Activated CD4-positive, alpha-beta T cell treated with anti-CD3 and anti-CD28 coated beads, Interleukin-2, Interleukin-4, amounts not matched to agents 100 ng/mL and 50 ng/mL, durations not matched to agents 16 hours and 8 hours (primary cell): ENCODE data around the gene UBE2D3.
"Not testable (repeated sequence)": the region's sequence is repeated elsewhere in the genome, so short reads cannot be mapped to it uniquely, and the experiment has no call there.

Source experiments
- DNase-seq: peaks from one replicate; pipeline ENCODE4 v3.0.0-alpha.2; 2020; ENCODE audit warnings: low spot score

Gene UBE2D3

DNA sequence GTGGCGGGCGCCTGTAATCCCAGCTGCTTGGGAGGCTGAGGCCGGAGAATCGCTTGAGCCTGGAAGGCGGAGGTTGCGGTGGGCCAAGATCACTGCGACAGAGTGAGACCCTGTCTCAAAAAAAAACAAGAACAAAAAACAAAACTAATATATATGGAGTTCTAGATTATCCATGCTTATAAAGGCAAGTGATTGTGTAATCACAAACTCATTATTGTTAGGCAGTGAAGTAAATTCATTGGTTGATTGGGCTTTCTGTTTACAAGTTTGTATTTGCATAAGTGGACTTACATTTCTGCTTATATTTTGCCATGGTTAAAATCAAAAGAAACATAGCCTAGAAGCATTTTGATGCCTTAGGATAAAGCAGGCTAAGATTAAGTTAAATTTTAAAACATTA is 2.5 kb upstream of the UBE2D3 start:
- DNase-seq: no peak

DNA sequence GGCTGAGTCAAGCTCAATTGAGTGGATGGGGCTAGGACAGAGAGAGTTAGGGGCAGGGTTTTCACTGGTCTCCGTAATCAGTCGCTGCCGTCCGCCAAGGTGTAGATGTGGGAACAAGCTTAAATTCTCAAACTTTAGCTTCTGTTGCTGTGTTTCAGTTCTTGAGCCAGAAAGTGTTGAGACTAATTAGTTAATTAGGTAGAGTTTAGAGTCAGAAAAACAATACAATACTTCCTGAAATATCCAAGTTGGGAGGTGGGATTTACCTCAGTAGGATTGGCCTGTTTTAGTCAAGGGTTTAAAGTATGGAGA is 1.1 kb upstream of the UBE2D3 start:
- DNase-seq: no peak

DNA sequence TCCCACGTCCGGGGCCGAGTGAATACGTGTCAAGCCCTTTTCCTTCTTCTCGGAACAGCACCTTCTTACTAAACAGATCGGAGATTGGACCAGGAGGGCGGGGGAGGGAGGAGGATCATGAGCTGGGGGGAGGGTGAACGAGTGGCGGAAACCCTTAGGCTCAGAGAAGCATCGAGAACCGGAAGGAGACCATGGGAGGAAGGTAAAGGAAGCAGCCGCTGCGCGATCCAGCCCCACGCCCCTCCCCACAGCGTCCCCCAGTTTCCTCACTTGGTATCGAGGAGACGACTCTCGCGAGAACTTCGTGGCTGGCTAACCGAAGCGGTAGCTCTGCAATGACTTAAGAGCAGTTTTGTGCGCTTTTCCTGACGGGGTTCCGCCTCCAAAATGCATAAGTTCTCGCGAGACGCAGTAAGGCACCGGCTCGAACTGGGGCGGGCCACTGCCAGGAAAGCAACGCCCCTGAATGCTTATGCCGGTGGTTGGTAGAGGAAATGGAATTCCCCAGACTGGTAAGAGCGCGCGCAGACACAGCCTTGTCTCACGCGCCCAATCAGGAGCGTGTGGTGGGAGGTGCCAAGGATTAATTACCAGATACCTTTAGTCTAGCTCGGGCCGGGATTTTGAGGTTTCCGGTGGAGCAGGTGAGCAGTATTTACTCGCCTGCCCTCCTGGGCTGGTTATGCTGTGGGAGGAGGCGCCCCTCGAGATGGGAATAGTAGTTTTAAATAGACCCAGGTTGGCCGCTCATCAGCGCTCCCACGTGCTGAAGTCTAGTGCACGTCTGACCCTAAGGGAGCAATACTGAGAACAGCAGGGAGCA is 534 bp upstream of the UBE2D3 start:
- DNase-seq: peak; percentile 99

DNA sequence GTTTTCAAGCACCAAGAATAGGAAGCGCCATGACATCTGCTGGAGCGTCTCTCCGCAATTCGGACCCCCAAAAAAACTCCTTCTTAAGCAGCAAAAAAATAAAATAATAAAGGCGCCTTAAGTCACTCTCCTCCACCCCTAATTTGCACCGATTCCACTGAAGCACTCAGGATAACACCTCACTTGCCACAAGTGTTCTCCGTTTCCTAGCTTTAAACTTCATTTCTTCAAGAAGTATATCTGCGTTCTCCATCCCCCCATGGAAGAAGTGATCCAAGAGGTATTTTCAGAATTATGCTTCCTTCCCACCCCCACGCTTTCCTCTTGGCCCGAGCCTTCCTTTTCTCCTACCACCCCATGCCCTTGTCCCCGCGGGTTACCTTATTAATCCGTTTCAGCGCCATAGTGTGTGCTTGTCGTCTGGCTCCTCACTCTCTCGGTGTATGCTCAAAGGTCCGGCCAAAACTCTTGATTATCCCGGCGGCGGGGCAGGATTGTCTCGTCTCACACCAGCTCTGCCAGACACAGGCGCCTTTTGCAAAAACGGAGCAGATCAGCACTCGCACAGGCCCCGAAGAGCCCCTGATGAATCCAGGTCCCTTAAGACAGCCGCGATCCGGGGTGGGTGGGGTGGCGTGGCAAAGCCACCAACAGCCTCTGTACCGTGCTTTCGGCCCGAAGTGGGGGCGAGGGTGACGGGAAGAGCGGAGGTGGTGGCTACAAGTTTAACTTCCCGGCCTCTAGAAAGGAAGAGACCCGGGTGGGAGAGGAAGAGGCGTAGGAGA is 1.1 kb downstream of the UBE2D3 start:
- no peak for DNase-seq

DNA sequence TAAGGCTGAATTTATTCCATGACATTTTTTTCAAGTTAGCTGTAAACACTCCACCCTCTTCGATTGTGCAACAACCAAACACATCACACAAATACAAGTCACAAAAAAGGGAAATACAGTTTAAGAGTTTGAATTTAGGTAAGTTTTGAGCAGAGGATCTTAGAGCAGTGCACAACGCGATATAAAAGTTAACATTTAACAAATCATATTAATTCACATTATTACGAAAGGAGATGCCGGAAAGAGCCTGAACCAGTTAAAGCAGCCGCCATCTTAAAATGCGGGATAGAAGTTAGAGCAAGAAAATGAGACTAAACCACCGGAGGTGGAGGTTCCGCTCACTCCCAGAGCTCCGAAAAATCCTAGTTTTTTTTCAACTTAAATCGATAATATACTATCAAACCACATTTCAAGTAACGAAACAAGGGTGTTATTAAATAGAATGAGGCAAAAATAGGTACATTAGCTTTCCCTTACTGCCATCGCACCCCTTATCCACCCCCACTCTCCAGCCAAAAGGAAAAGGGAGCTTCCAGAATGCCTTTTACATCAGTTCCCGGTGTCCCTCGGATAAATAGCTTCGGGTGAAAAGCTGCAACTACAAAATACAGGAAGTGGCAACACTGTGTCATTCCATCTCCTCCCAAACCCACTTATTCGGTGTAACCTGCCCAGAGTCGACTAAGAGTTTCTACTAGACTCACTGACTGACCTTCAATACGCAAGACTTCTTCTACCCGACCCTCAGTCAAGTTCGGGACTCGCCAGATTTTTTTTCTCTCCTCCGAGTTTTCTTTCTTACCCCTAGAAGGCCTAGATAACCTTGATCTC is 1.9 kb downstream of the UBE2D3 start:
- DNase-seq: peak; percentile 53

DNA sequence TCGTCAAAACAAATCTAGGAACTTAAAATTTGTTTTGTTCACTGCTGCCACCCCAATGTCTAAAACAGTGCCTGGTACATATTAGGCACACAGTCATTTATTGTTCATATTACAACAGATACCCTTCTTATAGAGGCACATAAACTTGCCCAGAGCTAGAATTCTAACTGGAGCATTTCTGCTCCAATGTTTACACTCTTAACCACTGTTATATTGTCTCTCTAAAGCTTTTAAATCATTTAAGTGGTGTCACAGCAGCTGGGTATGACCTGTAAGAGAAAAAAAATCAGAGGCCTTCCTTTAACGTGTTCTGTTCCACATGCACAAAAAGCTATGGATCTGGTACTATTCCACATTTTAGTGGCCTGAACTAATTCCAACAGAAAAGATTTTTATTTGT is 3.0 kb downstream of the UBE2D3 start:
- DNase-seq: no peak

DNA sequence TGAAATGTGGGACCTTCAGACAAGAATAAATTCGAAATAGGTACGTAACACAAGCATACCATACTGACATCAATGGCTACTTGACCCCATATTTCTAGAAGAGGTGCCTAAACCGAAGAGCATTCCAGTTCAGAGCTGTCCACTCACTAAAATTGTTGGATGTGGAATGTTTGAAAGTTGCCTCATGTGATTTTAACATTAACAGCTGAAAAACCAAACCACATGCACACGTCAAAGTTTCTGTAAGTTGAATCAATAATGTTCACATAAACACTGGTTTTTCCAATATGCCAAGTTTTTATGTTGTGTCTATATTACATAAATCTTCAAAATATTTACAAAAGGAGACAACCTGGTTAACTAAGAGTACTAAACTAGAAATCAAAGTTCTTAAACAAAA is 3.5 kb downstream of the UBE2D3 start:
- no peak for DNase-seq

DNA sequence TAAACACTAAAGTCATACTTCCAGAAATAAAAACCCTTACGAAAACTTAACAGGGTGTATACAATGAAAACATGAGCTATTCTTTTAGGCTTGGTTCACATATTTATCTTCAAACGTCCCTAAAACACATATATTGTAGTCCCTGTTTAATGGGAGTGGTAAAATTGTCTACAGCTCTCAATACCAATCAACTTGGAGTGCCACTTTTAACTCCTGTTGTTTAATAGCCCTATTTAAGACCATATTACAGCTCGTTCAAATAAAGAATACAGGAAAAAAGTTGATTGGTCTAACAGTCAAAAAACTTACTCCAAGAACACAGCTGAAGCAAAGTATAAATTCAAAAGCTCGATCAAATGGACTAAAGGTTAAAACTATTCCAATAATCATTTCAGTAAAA is 3.9 kb downstream of the UBE2D3 start:
- DNase-seq: no peak

DNA sequence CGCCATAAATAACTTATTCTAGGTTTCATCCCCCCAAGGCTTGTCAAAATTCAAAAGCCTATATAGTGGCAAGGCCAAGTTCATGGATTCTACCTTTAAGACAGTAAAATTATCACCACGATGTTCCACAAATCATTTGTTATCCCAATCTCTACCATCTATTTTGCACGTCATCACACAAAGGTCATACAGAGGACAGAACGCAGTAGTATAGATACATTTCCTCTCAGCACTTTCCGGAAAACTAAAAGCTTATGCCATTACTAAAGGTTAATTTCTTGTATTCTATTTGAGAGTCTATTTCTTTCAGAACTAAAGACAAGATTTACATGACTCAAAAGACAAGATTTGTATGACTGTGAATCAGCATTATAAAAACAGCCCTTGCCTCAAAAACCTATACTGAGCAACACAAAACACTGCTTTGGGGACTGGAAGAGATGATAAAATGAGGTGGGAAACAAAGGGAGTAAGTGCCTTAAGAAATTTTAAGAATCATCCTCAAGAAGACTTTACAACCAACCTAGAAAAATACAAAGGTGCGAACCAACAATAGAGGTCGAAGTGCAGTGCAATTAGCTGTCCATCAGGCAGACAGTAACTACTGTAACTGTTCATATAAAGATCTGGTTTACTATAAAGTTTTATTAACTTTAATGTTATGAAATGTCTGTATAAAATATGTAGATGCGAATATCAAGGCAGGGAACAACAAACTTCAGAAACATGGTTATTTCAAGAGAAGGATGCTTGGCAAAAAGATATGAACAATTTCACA is 7.6 kb downstream of the UBE2D3 start:
- DNase-seq: peak; percentile 41

DNA sequence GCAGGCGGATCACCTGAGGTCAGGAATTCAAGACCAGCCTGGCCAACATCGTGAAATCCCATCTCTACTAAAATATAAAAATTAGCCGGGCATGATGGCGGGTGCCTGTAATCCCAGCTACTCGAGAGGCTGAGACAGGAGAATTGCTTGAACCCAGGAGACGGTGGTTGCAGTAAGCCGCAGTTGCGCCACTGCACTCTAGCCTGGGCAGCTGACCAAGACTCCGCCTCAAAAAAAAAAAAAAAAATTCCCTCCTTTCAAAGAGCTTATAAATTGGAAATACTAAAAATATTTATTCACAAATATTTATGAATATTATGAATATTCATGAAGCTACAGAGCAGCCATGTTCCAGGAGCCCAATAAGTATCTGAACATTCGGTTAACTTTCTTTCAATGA is 8.3 kb downstream of the UBE2D3 start:
- not testable (repeated sequence) for DNase-seq

DNA sequence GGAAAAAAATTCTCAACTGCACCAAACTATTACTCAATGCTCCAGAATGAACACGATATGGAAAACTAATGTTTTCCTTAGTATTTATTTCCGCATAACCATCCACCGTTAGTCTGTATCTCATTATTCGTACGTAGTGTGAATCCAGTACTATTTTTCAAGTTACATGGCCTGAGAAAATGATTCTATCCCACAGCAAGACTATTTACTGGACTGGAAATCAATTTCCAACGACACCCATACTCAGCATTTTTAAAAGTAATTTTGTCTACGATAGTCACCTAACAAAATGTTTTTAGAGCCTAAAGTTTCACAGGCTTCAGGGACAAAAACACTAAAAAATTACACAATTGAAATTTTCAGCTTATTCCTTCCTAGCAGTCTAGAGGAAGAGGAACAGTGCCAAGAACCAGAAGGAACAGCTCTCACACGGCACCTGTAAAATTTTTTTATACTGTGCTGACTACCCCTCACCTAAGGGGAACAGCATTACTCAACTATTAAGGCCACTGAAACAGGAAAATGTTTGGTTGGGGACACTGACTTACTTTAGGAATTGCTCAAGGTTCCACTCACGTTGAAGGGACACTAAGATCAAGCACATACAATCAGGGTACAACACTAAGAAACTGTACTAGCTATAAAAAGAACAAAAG is 9.6 kb downstream of the UBE2D3 start:
- no peak for DNase-seq

DNA sequence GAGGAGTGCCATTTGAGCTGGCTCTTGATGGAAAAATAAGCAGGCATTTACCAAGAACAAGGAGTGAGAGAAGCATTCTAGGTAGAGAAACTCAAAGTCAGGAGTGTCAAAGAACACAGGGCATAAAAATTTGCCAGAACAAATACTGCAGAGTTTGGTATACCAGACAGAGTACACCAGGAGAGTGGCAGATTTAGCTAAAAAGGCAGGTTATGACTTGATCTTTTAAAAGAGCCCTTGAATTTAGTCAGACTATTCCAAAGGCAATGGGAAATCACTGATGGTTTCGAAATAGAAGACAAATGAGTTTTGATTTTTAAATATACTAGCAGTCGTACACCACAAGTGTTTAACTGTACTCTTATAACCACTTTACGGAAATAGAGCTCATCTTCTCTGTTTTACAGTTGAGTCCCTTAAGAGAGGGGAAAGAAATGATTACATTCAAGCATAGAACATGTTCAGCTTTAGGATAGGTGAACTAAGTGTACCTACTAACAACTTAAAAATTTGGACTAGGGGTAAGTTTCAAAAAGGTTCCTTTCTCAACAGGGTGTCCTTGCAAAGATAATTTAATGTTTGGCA is 10.2 kb downstream of the UBE2D3 start:
- no peak for DNase-seq

DNA sequence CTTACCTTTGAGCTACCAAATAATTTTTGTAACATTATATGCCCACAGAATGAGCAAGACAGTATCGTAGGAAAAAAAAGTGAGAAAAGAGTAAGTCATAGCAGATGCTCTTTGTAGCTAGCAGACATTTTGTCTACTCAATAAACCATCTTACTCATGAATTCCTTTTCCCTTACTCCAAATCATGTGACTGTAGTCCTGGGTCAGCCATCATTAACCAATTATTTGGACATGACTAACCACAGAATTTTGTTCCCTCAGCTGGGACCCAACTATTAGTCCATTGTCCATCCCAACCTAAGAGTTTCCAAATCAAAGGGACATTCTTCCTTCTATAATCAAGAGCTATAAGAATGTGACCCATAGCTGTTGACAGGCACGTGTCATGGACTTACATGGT is 11.4 kb downstream of the UBE2D3 start:
- DNase-seq: no peak

DNA sequence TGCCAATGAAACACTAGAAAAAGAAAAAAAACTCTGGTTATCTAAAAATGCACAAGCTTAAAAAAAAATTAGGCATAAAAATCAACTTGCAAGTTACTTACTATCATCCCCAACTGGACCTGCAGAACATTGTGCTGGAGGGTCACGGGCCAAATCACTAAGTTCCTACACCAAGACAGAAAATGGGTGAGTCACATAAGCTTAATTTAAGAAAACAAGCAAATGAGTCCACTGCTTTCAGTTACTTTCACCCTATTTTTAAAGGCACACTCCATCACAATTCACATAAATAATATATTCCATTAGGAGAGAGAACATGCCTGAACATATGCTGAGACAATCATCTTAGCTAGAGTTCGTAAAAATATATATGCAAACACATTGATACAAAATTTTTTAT is 17.7 kb downstream of the UBE2D3 start:
- DNase-seq: no peak

DNA sequence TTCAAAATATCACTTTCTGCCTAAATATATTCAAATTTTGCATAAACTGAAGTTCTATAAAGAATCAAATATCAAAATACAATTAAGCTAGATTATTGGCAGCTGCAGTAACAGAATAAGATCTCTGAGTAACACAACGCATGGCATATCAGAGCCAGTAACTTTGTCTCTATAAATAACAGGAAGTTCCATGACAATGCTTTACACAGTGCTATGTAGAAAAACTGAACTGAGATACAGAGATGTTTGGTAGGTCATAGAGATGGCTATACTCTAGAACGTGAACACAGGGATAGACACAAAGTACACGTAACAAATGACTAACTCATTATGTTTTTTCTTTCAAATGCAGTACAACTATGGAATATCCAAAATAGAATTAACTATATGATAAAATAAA is 18.2 kb downstream of the UBE2D3 start:
- no peak for DNase-seq

DNA sequence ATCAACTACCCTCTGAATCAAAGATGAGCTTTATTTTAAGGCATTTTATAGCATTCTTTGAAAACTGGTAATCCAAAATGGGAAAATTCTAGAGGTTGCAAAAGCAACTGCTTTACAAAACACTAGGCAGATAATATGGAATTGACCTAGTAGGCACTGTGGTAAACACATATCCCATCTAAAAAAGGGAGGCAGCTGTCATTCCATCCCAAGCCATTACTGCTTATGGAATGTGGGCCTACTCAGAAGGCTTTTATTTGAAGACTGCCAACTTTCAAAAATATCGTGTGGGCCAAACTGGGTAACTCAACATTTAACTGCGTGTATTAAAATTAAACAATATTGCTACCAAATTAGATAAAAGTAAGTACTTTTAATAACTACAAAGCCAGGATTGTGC is 19.3 kb downstream of the UBE2D3 start:
- no peak for DNase-seq

DNA sequence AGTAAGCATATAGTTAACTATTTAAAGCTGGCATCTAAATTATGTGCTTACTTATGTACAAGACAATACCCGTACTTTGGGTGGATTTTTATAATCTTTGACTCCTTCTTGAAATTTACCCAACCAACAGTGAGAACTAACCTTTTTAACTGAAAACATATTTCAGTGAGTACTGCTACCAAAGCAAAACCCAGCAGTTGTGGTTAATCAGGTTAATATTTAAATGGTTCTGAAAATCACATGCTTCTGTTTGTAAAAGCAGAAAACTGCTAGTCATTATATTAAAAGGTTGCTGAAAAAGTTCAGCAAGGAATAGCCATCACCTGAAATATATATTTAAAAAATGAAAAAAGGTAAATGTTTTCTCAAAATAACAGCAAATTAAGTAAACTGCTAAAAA is 20.0 kb downstream of the UBE2D3 start:
- DNase-seq: no peak

DNA sequence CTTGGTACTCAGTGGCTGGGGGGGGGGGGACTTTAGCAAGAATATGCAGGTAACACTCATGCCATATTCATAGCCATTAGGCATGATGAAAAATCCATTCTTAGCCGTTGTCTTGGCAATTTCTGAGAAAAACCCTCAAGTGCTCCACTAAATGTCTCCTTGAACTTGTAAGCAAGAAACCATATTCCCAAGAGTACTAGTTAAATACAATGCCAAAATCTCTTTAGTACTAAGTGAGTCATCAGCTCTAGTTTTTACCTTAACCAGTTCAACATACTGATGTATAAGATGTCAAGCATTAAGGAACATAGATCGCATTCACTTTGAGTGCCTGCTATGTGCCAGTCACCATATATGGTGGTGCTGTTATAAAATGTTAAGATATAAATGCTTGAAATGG is 27.5 kb downstream of the UBE2D3 start:
- DNase-seq: no peak

DNA sequence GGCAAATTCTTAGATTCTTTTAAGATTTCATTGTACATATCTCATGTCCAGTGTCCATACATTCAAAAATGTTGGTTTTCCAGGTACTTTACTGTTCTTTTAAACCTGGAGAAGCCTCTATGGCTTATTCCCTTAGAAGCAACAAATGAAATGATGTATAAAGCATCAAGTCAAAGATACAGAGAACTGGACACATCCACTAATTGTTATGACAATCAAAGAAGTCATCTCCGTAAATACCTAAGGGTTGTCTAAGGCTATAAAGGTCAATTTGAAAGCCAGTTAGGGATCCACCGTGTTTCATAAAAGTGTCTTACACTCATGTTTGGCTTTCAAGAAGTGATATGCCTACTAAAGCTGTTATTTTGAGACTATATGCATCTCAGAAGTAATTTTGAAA is 32.4 kb downstream of the UBE2D3 start:
- no peak for DNase-seq

DNA sequence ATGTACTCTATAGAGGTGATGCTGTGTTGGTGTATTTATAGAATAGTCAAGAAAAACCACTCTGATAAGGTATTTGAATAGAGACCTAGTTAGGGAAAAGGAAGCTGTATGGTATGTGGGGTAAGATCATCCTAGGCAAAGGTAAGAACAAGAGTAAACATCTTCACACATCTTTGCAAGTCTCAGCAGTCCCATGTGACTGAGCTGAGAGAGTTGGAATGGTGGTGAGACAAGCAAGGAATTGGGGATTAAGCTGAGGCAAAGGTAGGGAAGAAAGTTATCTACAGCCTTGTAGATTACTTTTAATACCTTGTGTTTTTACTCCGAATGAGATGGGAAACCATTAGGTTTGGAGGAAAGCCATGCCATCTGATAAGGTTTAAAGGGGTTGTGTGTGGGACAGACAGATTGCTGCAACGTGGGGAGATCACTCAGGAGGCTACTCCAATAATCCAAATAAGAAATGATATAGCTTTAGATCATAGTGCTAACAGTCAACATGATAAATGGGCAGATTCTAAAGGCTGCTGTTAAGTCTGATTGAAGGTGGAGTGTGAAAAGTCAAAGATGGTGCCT is 34.9 kb downstream of the UBE2D3 start:
- no peak for DNase-seq

DNA sequence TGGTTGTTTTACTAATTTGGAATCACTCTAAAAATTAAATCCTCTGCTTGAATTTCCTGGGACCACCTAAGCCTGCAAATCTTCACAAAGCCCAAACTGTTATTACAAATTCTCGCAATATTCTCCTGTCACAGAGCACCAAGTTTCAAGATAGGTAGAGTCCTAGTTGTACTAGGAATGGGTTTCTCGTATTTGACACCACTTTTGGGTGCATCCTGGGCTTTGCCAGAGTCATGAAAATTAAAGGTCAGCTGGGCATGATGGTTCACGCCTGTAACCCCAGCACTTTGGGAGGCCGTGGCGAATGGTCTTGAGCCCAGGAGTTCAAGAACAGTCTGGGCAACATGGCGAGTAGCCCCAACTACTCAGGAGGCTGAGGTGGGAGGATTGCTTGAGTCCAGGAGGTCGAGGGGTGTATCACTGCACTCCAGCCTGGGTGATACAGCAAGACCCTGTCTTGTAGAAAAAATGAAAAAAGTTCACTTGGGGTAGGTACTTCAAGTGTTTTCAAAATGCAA is 36.0 kb downstream of the UBE2D3 start:
- no peak for DNase-seq
